ENCODE data around the gene RAB22A. TPM values are rescaled to one million over a fixed set of nuclear protein-coding genes. Genes with fewer than 3 reads are reported as not detected.

The RAB22A gene
- total RNA-seq, 4 donors from 2014 or later: 14.9 to 27.9 (median 19.6) TPM

DNA sequence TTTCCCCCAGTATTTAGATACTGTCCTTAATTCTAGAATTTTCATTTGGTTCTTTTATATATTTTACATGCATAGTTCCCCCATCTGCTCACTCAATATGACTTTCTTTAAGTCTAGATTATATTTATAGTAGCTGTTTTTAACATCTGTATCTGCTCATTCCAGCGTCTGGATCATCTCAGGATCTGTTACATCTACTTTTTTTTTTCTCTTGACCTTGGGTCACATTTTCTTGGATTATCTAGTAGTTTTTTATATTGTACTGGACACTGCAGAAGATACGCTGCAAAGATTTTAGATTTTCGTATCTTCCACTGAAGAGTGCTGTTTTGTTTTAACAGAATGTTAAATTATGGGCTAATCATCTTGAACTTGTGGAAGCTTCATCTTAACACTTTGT, 20.7 kb downstream of the RAB22A start:
- no peak for TF ChIP-seq CTCF (IDR thresholded peaks at IDR 0.05; ENCODE audit: low read depth)

DNA sequence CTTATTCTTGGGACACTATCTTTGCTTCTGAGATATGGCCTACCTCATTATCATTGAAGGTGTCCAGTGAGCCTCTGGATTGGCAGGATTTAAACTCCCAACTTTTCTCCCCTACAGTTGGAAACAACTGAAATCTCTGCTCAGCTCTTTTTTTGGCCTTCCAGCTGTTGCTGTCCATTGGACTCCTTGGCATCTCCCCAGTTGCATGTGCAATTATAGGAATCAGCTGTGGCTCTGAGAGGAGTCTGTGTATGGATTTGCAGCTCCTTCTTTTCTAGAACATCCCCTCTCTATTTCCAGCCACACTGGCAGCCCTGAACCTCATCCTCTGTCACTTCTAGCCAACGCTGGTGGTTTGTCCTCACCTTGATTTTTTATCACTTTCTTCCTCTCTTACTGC, 21.2 kb downstream of the RAB22A start:
- no peak for TF ChIP-seq CTCF (IDR thresholded peaks at IDR 0.05; ENCODE audit: low read depth)

GRCh38 chr20:58331961-58332551, 22.5 kb downstream of the RAB22A start:
- TF ChIP-seq CTCF (IDR thresholded peaks at IDR 0.05; ENCODE audit: low read depth): no peak

DNA sequence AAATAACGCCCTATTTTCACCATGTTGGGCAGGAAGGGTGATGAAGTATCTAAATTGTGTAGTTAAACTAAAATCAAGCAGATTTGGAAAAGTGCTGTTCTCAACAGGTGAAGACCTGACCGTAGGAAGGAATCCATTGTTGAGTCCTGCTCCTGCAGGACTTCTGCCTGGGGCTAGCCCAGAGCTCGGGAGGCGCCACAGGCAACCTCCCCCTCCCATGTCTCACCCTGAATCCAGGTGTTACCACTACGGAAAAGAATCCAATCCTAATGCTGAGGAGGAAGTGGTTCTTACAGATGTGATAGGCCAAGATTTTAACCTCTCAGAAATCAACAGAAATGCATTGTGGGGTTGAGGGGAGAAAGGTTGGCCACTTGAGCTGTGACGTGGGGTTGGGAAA, 30.2 kb downstream of the RAB22A start:
- TF ChIP-seq CTCF (IDR thresholded peaks at IDR 0.05; ENCODE audit: low read depth): no peak

GRCh38 chr20:58340151-58340550, 30.6 kb downstream of the RAB22A start:
- no peak for TF ChIP-seq CTCF (IDR thresholded peaks at IDR 0.05; ENCODE audit: low read depth)

DNA sequence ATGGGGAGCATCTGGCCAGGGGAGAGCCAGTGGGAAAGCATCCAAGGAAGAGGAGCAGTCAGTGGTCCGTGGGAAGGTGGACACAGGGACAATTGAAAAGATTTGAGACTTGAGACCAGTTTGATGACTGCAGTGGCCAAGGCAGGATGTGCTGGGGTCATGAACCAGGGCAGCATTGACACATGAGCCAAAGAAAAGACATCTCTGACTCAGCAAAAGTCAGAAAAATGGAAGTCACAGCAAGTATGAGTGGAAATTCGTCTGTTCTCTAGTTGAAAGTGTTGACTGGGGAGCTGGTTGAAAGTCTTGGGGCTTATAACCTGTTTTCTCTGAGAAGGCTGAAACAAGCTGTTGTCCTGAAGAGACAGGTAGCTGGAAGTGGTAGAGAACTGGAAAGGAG, 31.3 kb downstream of the RAB22A start:
- no peak for TF ChIP-seq CTCF (IDR thresholded peaks at IDR 0.05; ENCODE audit: low read depth)

DNA sequence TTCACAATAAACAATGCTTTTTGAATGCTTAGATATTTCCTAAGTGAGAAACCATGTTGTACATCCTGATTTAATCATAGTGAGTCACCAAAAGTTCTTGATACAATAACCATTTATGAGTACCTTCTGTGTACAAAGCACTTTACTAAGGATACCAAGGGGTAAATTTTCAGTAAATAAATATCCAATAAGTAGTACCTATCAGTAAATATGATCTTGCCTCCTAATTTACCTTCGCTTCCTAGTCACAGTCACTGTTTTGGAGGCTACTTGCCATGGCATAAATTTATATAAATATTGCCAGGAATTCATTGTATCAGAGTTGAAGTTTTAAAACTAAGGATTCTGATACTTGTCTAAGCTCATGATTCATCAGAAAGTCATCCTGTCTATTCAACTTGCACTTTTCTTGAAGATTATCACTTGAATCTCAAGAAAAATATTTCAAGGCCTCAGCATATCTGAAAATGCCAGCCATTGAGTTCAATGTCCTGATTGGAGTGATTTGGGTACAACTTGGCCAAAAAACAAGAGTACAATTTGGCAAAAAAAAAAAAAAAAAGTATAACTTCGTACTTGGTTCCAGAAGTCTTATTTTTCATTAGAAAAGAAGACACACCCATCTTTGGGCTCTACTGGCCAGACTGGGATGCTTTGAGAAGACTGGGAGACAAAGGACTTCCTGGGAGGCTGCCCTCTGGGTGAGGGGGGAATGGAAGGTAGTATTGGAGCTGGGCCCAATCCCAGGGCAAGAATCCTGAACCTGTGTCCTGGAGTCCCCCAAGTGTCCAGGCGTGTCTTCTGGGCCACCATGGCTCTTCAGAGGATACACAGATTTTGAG, 32.8 kb downstream of the RAB22A start:
- TF ChIP-seq CTCF (IDR thresholded peaks at IDR 0.05; ENCODE audit: low read depth): no peak
